CD4-positive, alpha-beta T cell treated with Interleukin-2 at 100 ng/mL for 4 hours (primary cell): ENCODE measurements around the gene JPH3.

Source experiments
- DNase-seq: peaks from one replicate; pipeline ENCODE4 v3.0.0-alpha.2; 2020; ENCODE audit warnings: low spot score

JPH3 gene

DNA sequence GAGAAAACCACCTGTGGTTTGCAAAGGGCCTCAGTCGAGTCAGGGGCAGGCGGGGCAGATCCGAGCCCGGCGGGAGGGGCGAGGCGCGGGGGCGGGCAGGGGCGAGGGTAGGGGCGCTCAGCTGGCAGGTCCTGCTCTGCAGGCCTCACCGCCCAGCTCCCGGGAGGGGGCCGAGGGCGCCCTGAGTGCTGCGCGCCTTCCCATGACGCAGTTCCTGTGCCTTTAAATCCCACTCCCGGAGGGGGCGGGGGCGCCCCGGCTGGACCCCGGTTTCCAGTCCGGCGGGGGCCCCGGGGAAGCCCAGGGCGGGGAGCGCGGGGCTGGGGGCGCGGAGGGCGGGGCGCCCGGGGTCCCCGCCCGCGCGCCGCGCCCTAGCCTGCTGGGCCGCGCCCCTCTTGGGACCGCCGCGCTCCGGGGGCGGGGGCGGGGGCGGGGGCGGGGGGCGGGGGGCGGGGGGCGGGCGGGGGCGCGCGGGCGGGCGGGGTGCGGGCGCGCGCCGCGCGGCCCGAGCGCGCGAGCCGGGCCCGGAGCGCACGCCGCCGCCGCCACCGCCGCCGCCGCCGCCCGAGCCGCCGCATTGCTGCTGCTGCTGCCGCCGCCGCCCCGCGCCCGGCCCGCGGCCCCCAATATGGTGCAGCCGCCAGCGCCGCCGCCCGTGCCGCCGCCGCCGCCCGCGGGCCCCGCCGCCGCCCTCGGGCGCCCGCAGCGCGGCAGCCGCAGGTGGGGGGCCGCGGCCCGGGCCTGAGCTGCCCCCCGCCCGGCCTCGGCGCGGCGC, at the start of gene JPH3:
Gene JPH3 (plus strand): TSS at position 508 of the 775 bp plus-strand sequence. CDS start 639 bp downstream, outside the sequence.
- no peak for DNase-seq

- no peak for DNase-seq
These were observed 49.3 kb upstream of the JPH3 start for GRCh38 chr16:87552772-87553573.

- no peak for DNase-seq
These were observed 47.4 kb upstream of the JPH3 start for GRCh38 chr16:87554754-87555427.

DNA sequence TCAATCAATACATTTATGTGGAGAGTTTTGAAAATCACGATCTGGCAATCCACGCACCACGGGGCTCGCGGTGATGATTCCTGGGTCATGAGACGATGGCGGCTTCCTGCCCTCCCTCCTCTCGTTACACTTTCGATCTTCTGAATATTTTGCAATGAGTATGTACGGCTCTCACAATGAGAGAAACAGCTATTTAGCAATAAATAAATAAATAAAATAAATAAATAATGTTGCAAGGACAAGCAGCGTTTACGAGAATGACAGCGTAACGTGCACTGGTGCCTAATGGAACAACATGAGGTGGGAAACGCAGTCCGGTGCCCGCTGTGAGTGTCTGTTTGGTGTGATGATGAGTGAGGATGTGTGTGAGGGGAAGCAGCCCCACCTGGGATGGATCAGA, 46.7 kb upstream of the JPH3 start:
- no peak for DNase-seq

DNA sequence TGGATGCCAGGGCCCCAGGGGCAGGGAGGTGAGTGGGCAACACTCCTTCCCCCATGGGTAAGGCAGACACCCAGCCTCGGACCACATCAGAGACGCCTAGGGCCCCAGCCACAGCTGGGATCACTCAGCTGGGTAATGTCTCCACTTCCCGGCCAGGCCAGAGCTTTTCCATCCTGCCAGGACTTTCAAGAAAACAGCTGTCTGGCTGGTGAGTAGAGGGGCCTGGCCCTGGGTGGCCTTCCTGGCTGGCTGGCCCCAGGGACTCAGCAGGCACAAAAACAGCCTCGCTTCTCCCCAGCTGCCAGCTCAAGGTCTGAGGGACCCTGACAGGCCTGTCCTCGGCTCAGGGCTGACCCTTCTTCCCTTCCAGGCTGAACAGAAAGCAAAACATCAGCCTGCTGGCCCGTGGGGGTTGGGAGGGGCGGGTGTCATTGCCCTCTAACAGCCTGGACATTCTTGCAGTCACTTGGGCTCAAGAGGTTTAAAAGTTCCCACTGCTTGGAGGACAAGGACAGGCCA, 45.3 kb upstream of the JPH3 start:
- DNase-seq = no peak

GRCh38 chr16:87558682-87559081, 43.6 kb upstream of the JPH3 start:
- no peak for DNase-seq

DNA sequence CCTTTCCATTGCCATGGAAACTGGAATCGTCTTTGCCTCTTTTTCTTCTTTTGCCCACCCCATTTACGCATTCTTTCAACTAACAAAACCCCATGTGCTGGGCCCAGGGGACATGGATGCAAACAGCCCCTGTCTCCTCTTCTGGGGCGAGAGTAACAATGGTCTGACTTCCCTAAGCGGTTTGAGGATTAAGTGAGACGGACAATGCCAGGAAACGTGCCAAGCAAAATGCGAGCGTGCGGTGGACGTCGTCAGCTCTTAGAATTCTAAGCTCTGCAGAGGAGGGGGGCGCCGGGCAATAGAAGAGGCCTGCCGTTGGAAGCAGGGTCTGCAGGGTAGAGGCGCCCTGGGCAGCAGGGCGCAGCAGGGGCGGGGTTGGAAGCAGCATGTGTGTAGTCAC, 42.4 kb upstream of the JPH3 start:
- no peak for DNase-seq

DNA sequence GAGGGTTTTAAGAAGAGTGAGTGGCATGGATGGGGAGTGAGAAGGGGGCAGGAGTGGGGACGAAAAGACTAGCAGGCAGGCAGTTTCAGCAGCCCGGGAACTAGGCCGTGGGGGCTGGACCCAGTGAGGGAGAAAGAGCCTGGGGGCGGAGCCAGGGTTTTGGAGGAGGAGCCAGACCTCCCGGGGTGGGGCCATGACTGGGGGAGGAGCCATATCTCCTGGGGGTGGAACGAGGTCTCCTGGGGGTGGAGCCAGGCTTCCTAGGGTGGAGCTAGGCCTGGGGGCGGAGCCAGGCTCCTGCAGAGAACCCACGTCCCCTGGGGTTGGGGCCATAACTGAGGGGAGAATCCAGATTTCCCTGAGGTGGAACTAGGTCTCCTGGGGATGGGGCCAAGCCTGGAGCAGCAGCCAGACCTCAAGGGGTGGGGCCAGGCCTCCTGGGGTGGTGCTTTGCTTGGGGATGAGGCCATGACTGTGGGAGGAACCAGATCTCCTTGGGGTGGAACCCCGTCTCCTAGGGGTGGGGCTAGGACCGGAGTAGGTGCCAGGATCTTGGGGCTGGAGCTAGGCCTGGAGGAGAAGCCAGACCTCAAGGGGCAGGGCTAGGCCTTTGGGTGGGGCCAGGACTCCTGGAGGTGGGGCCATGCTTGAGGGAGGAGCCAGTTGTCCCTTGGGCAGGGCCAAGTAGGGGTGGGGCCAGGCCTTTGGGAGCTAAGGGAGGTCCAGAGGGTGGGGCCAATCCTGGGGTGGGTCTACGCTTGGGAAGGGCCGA, 41.7 kb upstream of the JPH3 start:
- DNase-seq = no peak

DNA sequence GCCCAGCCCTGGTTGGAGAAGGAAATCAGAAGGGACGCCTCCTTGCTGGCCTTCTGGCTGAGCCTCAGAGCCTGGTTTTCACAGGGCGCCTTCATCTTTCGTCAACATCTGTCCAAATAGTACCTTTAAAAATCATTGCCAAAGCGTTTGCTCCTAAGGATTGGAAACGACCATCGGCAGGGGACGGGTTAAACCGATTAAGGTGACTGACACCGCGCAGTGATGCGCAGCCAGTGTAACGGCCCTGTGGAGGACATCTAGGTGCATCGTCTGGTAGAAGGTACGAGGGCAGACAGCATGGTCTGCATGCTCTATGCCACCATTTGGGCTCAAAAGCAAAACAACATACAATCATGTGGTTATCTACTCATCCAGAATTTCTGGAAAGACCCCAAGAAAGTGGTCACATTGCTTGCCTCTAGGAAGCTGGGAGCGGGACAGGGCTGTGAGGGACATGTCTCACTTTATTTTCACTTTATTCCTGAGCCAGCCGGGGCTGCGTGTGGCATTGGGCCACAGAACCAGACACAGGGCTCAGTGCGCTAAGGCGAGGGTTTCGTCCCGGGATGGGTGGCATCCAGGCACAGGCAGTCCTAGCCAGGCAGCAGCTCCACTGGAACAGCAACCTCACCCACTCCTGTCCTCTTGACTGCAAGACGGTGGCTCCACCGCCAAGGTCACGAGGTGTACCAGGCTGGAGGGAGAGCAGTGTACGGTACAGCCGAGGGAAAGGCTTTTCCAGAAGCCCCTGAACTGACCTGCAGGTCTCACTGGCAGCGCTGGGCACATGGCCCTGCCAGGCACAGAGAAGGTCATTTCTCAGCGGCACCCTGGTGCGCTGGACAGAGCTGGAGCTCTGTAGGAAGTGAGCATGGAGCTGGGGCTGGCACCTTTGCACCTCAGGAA, 40.9 kb upstream of the JPH3 start:
- no peak for DNase-seq

- no peak for DNase-seq
These were observed 40.1 kb upstream of the JPH3 start for GRCh38 chr16:87562201-87562600.

DNA sequence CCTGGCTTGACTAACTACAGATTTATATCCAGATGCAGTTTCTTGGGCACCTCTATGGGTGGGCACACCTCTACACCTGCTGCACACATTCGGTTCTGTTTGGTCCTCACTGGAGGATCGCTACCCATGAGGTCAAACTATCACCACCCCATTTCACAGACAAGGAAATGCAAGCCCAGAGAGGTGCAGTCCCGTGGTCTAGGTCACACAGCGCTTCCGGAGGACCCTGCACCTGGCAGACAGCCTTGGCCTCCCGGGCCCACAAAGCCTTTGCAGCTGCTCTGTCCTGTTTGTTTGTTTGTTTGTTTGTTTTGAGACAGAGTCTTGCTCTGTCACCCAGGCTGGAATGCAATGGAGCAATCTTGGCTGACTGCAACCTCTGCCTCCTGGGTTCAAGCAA, 39.3 kb upstream of the JPH3 start:
- DNase-seq = no peak

- no peak for DNase-seq
These were observed 38.4 kb upstream of the JPH3 start for GRCh38 chr16:87563714-87564523.

- no peak for DNase-seq
These were observed 37.9 kb upstream of the JPH3 start for GRCh38 chr16:87564524-87564778.

- no peak for DNase-seq
These were observed 32.4 kb upstream of the JPH3 start for GRCh38 chr16:87569601-87570571.

- no peak for DNase-seq
These were observed 31.8 kb upstream of the JPH3 start for GRCh38 chr16:87570572-87570937.

DNA sequence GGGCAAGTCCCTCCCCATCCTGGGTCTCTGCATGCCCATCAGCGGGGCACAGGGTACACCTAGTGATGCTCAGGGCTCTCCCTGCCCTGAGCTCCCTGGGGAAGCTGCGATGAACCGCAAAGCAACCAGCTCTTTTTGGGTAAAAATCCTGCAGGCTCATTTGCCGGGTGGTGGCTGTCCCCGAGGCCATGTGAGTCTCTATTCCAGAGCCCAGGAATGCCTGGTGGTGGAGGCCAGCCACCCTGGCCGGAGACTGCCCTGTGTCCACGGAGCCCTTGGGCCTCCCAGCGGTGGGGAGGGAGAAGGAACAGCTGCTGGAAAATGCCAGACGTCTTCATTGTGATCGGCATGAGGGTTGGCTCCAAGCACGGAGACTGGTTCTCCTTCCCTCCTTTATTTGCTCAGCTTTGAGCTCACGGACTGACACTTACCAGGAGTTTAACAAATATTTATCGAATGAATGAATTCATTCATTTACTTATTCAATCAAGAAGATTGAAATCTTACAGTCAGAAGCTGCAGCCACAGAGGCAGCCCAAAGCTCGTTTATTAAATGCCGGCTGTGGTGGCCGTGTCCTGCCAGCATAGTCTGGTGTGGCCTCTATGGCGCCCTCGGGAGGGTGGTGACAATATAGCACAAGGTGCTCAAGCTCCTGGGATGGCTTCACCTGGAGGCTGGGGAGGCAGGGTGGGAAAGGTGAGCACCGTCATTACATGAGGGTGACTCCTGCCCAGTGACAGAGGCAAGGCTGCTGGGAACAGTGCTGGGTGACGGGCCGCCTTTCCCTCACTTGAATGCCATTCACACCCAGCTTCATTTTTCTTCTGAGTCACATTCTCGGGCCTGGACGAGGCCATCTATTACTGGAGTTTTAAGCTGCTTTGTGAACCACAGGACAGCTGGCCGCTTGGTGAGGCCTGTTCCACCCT, 31.1 kb upstream of the JPH3 start:
- DNase-seq = no peak

DNA sequence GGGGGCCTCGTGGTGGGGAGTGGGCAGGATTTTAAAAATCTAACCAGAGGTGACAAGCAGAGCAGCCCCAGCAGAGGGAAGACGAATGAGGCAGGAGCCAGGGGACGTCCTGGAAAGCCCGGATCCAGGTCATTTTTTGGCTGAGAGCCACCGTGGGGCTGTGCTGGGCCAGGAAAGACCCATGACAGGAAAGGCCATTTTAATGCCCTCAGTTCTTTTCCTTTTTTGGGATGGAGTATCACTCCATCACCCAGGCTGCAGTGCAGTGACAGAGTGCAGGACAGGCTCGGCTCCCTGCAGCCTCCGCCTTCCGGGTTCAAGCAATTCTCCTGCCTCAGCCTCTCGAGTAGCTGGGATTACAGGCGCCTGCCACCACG, 30.5 kb upstream of the JPH3 start:
- DNase-seq = no peak

DNA sequence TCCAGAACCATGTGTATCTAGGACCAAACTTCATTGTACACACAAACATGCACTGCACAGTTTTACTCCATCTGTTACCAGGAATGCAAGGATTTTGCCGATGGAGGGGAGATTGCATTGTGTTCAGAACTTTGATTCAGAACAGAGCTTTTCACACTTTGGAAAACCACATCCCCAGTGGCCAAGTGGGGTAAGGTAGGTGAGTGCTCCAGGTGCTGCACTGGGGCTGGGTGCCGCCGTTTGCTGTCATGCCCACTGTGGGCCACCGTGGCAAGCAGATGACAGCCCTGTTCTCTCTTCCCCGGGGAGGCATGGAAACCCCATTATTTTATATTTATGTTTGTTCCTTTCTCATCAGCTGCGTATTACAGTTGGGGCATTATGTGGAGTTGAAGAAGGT, 29.3 kb upstream of the JPH3 start:
- no peak for DNase-seq
